HepG2 (cell line): Measurements from ENCODE around the gene KBTBD3. TPM values are rescaled to one million over a fixed set of nuclear protein-coding genes. Genes with fewer than 3 reads are reported as not detected.

Experiments
- EP300 ChIP-seq, 3 experiments: sonication (generic) in 1 of 3; formaldehyde crosslinking in 1 of 3; IDR thresholded peaks; 2 replicates each; pipeline versions ENCODE4 v1.5.1 to v1.6.1; 2011 to 2020; ENCODE audit warnings: low read depth in 2 of 3, low read length in 2 of 3, borderline replicate concordance in 1 of 3, improper control_type of control experiment in 1 of 3, mild to moderate bottlenecking in 1 of 3, missing genetic modification reagents in 1 of 3, moderate library complexity in 1 of 3
- MIXL1 ChIP-seq: IDR thresholded peaks from 2 replicates; pipeline ENCODE4 v1.6.1; 2016
- SRSF1 ChIP-seq: fragments of 200-400 bp; formaldehyde crosslinking; optimal IDR thresholded peaks from 2 replicates; pipeline ENCODE3; 2017; ENCODE audit warnings: mild to moderate bottlenecking, low read depth, low read length, moderate library complexity
- TAF1 ChIP-seq: sonication (generic); formaldehyde crosslinking; IDR thresholded peaks from 2 replicates; pipeline ENCODE4 v1.4.0; 2020; ENCODE audit warnings: missing genetic modification reagents
- ZBTB20 ChIP-seq: sonication (generic); formaldehyde crosslinking; IDR thresholded peaks from 2 replicates; pipeline ENCODE4 v1.8.1; 2023; ENCODE audit warnings: missing genetic modification reagents, low read depth, mild to moderate bottlenecking, borderline replicate concordance
- ZFP36L2 ChIP-seq: sonication (generic); formaldehyde crosslinking; IDR thresholded peaks from 2 replicates; pipeline ENCODE4 v1.4.0; 2020; ENCODE audit warnings: missing genetic modification reagents
- ZNF232 ChIP-seq: sonication (generic); formaldehyde crosslinking; IDR thresholded peaks from 2 replicates; pipeline ENCODE4 v1.4.0; 2020; ENCODE audit warnings: missing genetic modification reagents, borderline replicate concordance
- ZNF326 ChIP-seq: sonication (generic); formaldehyde crosslinking; IDR thresholded peaks from 2 replicates; pipeline ENCODE4 v1.4.0; 2020; ENCODE audit warnings: missing genetic modification reagents, borderline replicate concordance
- ZNF34 ChIP-seq: sonication (generic); formaldehyde crosslinking; IDR thresholded peaks from 2 replicates; pipeline ENCODE4 v1.4.0; 2020; ENCODE audit warnings: mild to moderate bottlenecking, missing genetic modification reagents, borderline replicate concordance
- ZNF543 ChIP-seq: sonication (generic); formaldehyde crosslinking; IDR thresholded peaks from 2 replicates; pipeline ENCODE4 v1.4.0; 2020; ENCODE audit warnings: mild to moderate bottlenecking, missing genetic modification reagents
- ZNF567 ChIP-seq: sonication (generic); formaldehyde crosslinking; IDR thresholded peaks from 2 replicates; pipeline ENCODE4 v1.8.1; 2023; ENCODE audit warnings: mild to moderate bottlenecking, missing genetic modification reagents, borderline replicate concordance
- ZNF674 ChIP-seq: sonication (generic); formaldehyde crosslinking; IDR thresholded peaks from 2 replicates; pipeline ENCODE4 v1.5.0; 2020; ENCODE audit warnings: low read depth, mild to moderate bottlenecking, missing genetic modification reagents
- ZNF747 ChIP-seq: sonication (generic); formaldehyde crosslinking; IDR thresholded peaks from 2 replicates; pipeline ENCODE4 v1.8.1; 2023; ENCODE audit warnings: missing genetic modification reagents, mild to moderate bottlenecking, borderline replicate concordance
- ZNF792 ChIP-seq: IDR thresholded peaks from 2 replicates; pipeline ENCODE4 v1.6.1; 2016
- polyA plus RNA-seq, 8 experiments: library from polyadenylated mRNA; depleted of rRNA in 3 of 8; stranded (reverse) in 7 of 8; unstranded in 1 of 8; fragments of >200 nt; fragmentation: Illumina TruSeq in 4 of 8; extraction: Trizol in 4 of 8; gene quantifications; 2 replicates each; pipeline versions ENCODE4 v1.2.1 to v1.2.3, GENCODE V29; 2011 to 2016; ENCODE audit warnings: low read depth in 4 of 8, missing spikeins in 1 of 8, mixed read lengths in 1 of 8; ENCODE audit not compliant: insufficient read depth in 1 of 8
- total RNA-seq, 5 experiments: library from RNA; depleted of rRNA; stranded (reverse); fragments of >200 nt; fragmentation: Illumina TruSeq; extraction: Trizol; gene quantifications; 2 replicates each; pipeline ENCODE4 v1.2.3, GENCODE V29; 2016; ENCODE audit warnings: low read depth in 1 of 5
- TF ChIP-seq, protein P1 (sequence below): sonication (generic); formaldehyde crosslinking; IDR thresholded peaks from 2 replicates; pipeline ENCODE4 v1.5.0; 2020; ENCODE audit warnings: mild to moderate bottlenecking, missing genetic modification reagents, borderline replicate concordance
- TF ChIP-seq, protein P2 (sequence below): sonication (generic); formaldehyde crosslinking; IDR thresholded peaks from 2 replicates; pipeline ENCODE4 v1.5.0; 2020; ENCODE audit warnings: mild to moderate bottlenecking, missing genetic modification reagents, moderate library complexity
- TF ChIP-seq, protein P3 (sequence below): sonication (generic); formaldehyde crosslinking; IDR thresholded peaks from 2 replicates; pipeline ENCODE4 v1.4.0; 2020; ENCODE audit warnings: missing genetic modification reagents, borderline replicate concordance

The KBTBD3 gene
- total and polyA plus RNA-seq, 2 of the 13 experiments (the other 11 are each of a cell fraction or from before 2014, with no cell fraction given): 1.8 to 7.4 TPM

DNA sequence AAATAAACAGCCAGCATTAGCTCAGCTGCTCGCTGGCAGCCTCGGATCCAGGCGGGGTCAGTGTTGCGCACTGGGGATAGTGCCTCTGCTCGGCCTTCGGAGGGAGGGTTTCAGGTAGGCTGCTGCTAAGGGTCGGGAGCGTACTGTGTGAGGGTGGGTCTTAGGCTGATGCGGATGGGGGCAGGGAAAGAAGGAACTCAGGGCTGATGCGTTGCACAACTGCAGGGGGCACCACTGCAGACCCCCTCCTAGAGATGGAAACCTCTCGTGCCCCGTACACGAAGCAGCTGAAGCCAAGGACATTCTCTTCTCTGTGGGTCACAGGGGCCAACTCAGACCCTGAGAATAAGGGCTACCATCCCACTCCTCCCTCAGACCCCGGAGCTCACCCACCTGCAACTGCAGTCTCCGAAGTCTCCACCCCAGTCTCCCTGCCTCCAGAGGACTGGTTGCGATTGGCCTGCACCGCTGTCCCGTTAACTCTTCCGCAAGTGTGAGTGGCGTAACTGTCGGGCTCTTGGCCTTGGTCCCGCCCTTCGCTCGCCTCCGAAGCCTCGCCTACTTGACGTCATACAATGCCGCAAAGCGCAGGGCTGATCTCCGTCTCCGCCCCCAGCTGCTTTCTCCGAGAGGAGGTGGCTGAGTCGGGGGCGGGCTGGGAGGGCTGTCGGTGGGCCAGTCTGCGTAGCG lies at the start of gene KBTBD3 (continued):
- TF ChIP-seq, protein P1, sequence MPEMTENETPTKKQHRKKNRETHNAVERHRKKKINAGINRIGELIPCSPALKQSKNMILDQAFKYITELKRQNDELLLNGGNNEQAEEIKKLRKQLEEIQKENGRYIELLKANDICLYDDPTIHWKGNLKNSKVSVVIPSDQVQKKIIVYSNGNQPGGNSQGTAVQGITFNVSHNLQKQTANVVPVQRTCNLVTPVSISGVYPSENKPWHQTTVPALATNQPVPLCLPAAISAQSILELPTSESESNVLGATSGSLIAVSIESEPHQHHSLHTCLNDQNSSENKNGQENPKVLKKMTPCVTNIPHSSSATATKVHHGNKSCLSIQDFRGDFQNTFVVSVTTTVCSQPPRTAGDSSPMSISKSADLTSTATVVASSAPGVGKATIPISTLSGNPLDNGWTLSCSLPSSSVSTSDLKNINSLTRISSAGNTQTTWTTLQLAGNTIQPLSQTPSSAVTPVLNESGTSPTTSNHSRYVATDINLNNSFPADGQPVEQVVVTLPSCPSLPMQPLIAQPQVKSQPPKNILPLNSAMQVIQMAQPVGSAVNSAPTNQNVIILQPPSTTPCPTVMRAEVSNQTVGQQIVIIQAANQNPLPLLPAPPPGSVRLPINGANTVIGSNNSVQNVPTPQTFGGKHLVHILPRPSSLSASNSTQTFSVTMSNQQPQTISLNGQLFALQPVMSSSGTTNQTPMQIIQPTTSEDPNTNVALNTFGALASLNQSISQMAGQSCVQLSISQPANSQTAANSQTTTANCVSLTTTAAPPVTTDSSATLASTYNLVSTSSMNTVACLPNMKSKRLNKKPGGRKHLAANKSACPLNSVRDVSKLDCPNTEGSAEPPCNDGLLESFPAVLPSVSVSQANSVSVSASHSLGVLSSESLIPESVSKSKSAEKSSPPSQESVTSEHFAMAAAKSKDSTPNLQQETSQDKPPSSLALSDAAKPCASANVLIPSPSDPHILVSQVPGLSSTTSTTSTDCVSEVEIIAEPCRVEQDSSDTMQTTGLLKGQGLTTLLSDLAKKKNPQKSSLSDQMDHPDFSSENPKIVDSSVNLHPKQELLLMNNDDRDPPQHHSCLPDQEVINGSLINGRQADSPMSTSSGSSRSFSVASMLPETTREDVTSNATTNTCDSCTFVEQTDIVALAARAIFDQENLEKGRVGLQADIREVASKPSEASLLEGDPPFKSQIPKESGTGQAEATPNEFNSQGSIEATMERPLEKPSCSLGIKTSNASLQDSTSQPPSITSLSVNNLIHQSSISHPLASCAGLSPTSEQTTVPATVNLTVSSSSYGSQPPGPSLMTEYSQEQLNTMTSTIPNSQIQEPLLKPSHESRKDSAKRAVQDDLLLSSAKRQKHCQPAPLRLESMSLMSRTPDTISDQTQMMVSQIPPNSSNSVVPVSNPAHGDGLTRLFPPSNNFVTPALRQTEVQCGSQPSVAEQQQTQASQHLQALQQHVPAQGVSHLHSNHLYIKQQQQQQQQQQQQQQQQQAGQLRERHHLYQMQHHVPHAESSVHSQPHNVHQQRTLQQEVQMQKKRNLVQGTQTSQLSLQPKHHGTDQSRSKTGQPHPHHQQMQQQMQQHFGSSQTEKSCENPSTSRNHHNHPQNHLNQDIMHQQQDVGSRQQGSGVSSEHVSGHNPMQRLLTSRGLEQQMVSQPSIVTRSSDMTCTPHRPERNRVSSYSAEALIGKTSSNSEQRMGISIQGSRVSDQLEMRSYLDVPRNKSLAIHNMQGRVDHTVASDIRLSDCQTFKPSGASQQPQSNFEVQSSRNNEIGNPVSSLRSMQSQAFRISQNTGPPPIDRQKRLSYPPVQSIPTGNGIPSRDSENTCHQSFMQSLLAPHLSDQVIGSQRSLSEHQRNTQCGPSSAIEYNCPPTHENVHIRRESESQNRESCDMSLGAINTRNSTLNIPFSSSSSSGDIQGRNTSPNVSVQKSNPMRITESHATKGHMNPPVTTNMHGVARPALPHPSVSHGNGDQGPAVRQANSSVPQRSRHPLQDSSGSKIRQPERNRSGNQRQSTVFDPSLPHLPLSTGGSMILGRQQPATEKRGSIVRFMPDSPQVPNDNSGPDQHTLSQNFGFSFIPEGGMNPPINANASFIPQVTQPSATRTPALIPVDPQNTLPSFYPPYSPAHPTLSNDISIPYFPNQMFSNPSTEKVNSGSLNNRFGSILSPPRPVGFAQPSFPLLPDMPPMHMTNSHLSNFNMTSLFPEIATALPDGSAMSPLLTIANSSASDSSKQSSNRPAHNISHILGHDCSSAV (CRISPR knock-in tag): no peak
- TF ChIP-seq ZNF792 (CRISPR knock-in tag) (peak; percentile 14; the same call in 1 of the 2 replicates), ZNF567 (CRISPR knock-in tag) (peak; percentile 88; the same call in 1 of the 2 replicates), ZNF232 (no peak), ZNF674 (CRISPR knock-in tag) (no peak), SRSF1 (no peak), ZNF34 (CRISPR knock-in tag) (peak; percentile 79), EP300 (IDR thresholded peaks at IDR 0.05; ENCODE audit: low read depth in 2 of 2, low read length in 2 of 2) (no peak), EP300 (CRISPR knock-in tag; IDR thresholded peaks at IDR 0.05; ENCODE audit: borderline replicate concordance) (peak; percentile 13; the same call in 1 of the 2 replicates), ZNF326 (no peak), TAF1 (CRISPR knock-in tag) (peak; percentile 53), ZNF543 (CRISPR knock-in tag) (no peak), ZNF747 (no peak), ZFP36L2 (CRISPR knock-in tag) (no peak), MIXL1 (CRISPR knock-in tag) (no peak), ZBTB20 (CRISPR knock-in tag) (peak; percentile 37; the same call in 1 of the 2 replicates)
- TF ChIP-seq, protein P2, sequence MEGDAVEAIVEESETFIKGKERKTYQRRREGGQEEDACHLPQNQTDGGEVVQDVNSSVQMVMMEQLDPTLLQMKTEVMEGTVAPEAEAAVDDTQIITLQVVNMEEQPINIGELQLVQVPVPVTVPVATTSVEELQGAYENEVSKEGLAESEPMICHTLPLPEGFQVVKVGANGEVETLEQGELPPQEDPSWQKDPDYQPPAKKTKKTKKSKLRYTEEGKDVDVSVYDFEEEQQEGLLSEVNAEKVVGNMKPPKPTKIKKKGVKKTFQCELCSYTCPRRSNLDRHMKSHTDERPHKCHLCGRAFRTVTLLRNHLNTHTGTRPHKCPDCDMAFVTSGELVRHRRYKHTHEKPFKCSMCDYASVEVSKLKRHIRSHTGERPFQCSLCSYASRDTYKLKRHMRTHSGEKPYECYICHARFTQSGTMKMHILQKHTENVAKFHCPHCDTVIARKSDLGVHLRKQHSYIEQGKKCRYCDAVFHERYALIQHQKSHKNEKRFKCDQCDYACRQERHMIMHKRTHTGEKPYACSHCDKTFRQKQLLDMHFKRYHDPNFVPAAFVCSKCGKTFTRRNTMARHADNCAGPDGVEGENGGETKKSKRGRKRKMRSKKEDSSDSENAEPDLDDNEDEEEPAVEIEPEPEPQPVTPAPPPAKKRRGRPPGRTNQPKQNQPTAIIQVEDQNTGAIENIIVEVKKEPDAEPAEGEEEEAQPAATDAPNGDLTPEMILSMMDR: peak; percentile 75
- TF ChIP-seq, protein P3, sequence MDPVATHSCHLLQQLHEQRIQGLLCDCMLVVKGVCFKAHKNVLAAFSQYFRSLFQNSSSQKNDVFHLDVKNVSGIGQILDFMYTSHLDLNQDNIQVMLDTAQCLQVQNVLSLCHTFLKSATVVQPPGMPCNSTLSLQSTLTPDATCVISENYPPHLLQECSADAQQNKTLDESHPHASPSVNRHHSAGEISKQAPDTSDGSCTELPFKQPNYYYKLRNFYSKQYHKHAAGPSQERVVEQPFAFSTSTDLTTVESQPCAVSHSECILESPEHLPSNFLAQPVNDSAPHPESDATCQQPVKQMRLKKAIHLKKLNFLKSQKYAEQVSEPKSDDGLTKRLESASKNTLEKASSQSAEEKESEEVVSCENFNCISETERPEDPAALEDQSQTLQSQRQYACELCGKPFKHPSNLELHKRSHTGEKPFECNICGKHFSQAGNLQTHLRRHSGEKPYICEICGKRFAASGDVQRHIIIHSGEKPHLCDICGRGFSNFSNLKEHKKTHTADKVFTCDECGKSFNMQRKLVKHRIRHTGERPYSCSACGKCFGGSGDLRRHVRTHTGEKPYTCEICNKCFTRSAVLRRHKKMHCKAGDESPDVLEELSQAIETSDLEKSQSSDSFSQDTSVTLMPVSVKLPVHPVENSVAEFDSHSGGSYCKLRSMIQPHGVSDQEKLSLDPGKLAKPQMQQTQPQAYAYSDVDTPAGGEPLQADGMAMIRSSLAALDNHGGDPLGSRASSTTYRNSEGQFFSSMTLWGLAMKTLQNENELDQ (CRISPR knock-in tag): no peak
